ENCODE data around the gene REN.

The REN gene

GRCh38 chr1:204106825-204107224, 59.3 kb downstream of the REN start:
- no peak for DNase-seq (ENCODE audit: low spot score)

- no peak for DNase-seq (ENCODE audit: low spot score)
These were observed 61.0 kb downstream of the REN start for GRCh38 chr1:204105131-204105515.

All from Ammon's horn (tissue), 1 donor.